Kidney epithelial cell (primary cell): ENCODE data around the gene C1QTNF9B. TPM values are rescaled to one million over a fixed set of nuclear protein-coding genes. Genes with fewer than 3 reads are reported as not detected.

Source experiments
- DNase-seq: peaks from one replicate; pipeline ENCODE4 v3.0.0-alpha.2; 2010; ENCODE audit warnings: low read depth
- H3K27me3 ChIP-seq: 2 replicates; pipeline ENCODE4 v1.6.0; 2011; ENCODE audit warnings: low read length; ENCODE audit not compliant: control insufficient read depth, insufficient read depth
- H3K36me3 ChIP-seq: 2 replicates; pipeline ENCODE4 v1.5.1; 2011; ENCODE audit warnings: low read length; ENCODE audit not compliant: control insufficient read depth, insufficient read depth
- H3K4me3 ChIP-seq: 2 replicates; pipeline ENCODE4 v1.5.1; 2011; ENCODE audit warnings: low read depth, mild to moderate bottlenecking, control low read depth, low read length
- total RNA-seq: library from RNA; depleted of rRNA; stranded (reverse); fragments of >200 nt; gene quantifications from 2 replicates; pipeline ENCODE4 v1.2.3, GENCODE V29; 2015
- TF ChIP-seq, protein P1 (sequence below): IDR thresholded peaks from 2 replicates; pipeline ENCODE4 v1.5.1; 2011; ENCODE audit warnings: mild to moderate bottlenecking, moderate library complexity, low read length, control low read depth, inconsistent platforms; ENCODE audit not compliant: insufficient read depth, poor library complexity, severe bottlenecking

The C1QTNF9B gene
- total RNA-seq, 1 donor from 2014 or later, result not detected

DNA sequence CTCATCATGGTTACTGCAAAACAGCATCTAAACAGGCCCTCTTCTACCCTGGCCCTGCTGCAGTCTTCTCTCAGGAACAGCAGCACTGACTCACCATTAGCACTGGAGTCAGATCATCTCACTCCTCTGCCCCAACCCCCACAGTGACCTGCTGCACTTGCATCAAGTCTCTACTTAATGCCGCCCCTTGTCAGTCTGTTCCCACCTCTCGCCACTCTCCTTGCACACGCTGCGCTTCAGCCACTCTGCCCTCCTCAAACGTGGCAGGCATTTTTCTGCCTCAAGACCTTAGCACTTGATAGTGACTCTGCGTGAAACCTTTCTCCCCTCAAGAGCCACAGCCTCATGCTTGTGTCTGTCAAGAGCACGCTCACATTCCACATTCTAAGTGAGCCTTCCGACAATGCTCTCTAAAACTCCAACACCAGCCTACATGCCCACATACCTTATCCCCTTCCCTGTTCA is 30.2 kb downstream of the C1QTNF9B start:
- no peak for DNase-seq

DNA sequence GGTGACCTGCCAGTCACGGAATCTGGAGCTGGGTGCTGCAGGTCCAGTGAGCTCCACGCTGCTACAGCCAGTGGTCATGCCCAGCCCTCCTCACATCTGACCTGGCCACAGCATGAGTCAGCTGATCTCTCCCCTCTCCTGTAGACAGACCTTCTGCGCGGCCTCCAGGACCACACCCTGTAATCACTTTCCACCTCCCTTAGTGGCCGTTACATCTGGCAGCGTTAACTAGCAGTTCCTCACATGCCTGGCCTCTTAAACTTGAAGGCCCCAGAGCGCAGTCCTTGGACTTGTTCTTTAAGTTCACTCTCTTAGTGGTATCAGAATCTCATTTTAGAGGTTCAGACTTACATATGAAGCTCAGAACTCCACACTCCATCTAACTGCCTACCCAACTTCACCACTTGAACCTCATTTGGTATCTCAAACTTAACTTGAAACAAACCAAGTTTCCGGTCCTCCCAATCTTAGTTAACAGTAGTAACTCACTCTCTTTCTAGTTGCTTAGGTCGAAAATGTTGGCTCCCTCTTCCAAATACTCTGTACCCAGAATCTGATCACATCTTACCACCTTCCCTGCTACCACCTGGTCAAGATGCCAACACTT is 30.8 kb downstream of the C1QTNF9B start:
- H3K36me3 ChIP-seq, result no peaks in the 10 kb centered on the region
- no peaks in the 10 kb centered on the region for H3K27me3 ChIP-seq
- DNase-seq, result no peak
- H3K4me3 ChIP-seq, result no peak overlapping the region
- TF ChIP-seq, protein P1, sequence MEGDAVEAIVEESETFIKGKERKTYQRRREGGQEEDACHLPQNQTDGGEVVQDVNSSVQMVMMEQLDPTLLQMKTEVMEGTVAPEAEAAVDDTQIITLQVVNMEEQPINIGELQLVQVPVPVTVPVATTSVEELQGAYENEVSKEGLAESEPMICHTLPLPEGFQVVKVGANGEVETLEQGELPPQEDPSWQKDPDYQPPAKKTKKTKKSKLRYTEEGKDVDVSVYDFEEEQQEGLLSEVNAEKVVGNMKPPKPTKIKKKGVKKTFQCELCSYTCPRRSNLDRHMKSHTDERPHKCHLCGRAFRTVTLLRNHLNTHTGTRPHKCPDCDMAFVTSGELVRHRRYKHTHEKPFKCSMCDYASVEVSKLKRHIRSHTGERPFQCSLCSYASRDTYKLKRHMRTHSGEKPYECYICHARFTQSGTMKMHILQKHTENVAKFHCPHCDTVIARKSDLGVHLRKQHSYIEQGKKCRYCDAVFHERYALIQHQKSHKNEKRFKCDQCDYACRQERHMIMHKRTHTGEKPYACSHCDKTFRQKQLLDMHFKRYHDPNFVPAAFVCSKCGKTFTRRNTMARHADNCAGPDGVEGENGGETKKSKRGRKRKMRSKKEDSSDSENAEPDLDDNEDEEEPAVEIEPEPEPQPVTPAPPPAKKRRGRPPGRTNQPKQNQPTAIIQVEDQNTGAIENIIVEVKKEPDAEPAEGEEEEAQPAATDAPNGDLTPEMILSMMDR, result no peak

More for the DNA sequence above, 30.2 kb downstream of the C1QTNF9B start:
- no peaks in the 10 kb centered on the region for H3K27me3 ChIP-seq
- no peak overlapping the region for H3K4me3 ChIP-seq
- no peaks in the 10 kb centered on the region for H3K36me3 ChIP-seq
- TF ChIP-seq, protein P1, result no peak

DNA sequence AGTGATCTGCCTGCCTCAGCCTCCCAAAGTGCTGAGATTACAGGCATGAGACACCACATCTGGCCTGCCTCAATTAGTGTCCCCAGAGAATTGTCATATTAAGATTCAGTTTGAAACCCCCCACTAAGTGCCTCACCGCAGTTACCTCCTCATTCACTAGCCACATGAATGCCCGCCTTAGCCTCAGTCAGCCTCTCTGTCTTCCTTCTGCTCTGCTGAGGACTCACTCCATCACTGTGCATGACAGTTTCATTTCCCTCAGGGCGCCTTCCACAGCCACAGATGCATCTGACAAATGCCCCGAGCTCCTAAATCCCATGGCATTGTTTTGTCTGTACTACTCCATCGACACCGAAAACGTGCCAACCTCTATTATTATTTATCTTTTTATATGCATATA is 31.4 kb downstream of the C1QTNF9B start:
- no peak for DNase-seq
- no peaks in the 10 kb centered on the region for H3K36me3 ChIP-seq
- no peaks in the 10 kb centered on the region for H3K27me3 ChIP-seq
- no peak overlapping the region for H3K4me3 ChIP-seq
- TF ChIP-seq, protein P1, result no peak

DNA sequence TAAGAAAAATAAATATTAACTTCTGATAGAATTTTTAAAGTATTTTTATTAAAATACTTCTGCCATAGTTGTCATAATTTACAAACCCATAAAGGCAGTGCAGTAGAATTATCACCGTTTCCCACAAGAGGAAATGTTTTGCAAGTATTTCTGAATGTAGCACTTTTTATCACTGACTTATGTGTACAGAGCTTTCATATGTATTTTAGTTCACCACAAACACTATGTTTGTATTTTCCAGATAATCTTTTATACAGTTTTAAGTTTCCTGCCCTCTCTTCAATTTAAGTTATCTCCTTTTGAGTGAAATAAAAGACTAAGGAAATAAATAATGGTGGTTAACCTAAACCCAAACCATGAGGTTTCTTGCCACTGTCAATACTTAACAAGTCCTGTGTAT is 32.3 kb downstream of the C1QTNF9B start:
- TF ChIP-seq, protein P1, result no peak
- Histone ChIP-seq H3K27me3 (no peaks in the 10 kb centered on the region), H3K4me3 (no peak overlapping the region), H3K36me3 (no peaks in the 10 kb centered on the region)
- no peak for DNase-seq

DNA sequence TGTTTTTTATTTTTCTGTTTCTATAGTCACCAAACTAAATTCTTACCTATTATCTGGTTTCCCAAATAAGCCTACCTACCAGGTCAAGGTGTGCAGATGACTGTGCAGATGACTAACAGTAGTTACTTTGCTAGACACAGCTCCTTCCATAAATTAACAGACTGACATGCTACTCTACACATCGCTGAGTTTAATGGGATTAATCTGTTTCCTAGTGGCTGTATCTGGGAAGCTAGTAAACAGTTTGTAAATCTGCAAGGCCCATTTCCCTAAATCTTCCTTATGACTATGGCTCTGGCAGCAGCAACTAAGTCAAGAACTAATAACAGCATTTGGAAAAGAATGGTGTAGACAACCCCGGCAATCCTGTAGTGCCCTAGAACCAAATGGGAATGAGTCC is 36.0 kb downstream of the C1QTNF9B start:
- Histone ChIP-seq H3K4me3 (no peak overlapping the region), H3K36me3 (no peaks in the 10 kb centered on the region), H3K27me3 (no peaks in the 10 kb centered on the region)
- TF ChIP-seq, protein P1, result no peak
- DNase-seq, result no peak

DNA sequence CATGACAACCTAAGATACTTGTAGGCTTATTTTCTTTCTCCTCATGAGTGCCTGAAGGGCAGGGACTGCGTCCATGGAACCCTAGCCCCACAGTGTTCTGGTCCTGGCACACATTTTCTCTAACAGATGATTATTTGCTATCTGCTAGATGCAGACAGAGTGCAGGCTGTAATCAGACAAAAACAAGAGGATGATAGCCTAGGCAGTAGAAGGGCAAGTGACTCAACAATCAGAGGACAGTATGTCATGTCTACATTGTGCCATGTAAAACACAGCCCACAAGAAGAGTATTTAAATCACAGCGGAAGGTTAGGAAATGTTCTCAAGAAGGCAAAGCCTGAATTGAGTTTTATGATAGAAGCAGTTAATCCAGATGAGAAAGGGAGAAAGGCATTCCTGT is 37.4 kb downstream of the C1QTNF9B start:
- no peaks in the 10 kb centered on the region for H3K27me3 ChIP-seq
- H3K36me3 ChIP-seq, result no peaks in the 10 kb centered on the region
- TF ChIP-seq, protein P1, result no peak
- DNase-seq, result no peak
- H3K4me3 ChIP-seq, result no peak overlapping the region
